ENCODE results near the gene PEAK3. TPM values are rescaled to one million over a fixed set of nuclear protein-coding genes. Genes with fewer than 3 reads are reported as not detected.

The PEAK3 gene
- total RNA-seq, 1 donor from 2014 or later, result 4.7 TPM

- H3K36me3 ChIP-seq, result no peaks in the 10 kb centered on the region
- TF ChIP-seq, protein P1, sequence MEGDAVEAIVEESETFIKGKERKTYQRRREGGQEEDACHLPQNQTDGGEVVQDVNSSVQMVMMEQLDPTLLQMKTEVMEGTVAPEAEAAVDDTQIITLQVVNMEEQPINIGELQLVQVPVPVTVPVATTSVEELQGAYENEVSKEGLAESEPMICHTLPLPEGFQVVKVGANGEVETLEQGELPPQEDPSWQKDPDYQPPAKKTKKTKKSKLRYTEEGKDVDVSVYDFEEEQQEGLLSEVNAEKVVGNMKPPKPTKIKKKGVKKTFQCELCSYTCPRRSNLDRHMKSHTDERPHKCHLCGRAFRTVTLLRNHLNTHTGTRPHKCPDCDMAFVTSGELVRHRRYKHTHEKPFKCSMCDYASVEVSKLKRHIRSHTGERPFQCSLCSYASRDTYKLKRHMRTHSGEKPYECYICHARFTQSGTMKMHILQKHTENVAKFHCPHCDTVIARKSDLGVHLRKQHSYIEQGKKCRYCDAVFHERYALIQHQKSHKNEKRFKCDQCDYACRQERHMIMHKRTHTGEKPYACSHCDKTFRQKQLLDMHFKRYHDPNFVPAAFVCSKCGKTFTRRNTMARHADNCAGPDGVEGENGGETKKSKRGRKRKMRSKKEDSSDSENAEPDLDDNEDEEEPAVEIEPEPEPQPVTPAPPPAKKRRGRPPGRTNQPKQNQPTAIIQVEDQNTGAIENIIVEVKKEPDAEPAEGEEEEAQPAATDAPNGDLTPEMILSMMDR (IDR thresholded peaks at IDR 0.05), result no peak
- no peaks in the 10 kb centered on the region for H3K9me3 ChIP-seq
- H3K4me1 ChIP-seq, result no peaks in the 10 kb centered on the region
- peaks cover 26% of the 10 kb centered on the region for H3K27me3 ChIP-seq
- peak overlapping the region in 1 of 2 donors; percentile 15 for H3K4me3 ChIP-seq
- intact Hi-C loops (cut with DNase I), result no loop called here
- H3K27ac ChIP-seq, result no peak overlapping the region
- DNase-seq (ENCODE audit: low spot score in 2 of 2), result peak in 1 of 2 donors; percentile 76
Measured at GRCh38 chr19:2302319-2303210, 20.6 kb upstream of the PEAK3 start.

DNA sequence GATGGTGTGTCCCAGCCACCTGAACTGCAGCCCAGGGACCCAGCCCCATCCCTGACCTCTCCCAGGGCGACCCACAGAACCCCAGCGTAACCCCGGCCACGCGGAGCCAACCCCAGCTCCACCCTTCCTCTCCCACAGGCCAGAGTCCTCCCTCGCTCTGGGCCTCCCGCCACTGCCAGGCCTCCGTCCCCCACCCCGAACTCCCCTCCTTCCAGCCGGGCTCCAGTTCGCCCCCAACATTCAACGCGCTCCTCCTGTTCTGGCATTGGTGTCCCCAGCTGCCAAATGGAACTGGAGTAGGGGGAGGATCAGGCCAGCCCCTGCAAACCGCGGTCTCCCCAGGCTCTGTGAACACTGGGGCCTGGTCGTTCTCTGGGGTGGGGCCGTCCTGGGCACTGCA lies 18.6 kb upstream of the PEAK3 start:
- H3K27me3 ChIP-seq, result peaks cover 12% of the 10 kb centered on the region
- TF ChIP-seq, protein P1 (IDR thresholded peaks at IDR 0.05), result no peak
- intact Hi-C loops (cut with DNase I), result no loop called here
- DNase-seq (ENCODE audit: low spot score in 2 of 2), result no peak
- H3K4me1 ChIP-seq, result no peaks in the 10 kb centered on the region
- no peak overlapping the region for H3K27ac ChIP-seq
- H3K36me3 ChIP-seq, result no peaks in the 10 kb centered on the region
- no peaks in the 10 kb centered on the region for H3K9me3 ChIP-seq
- no peak overlapping the region for H3K4me3 ChIP-seq

- Histone ChIP-seq H3K9me3 (no peaks in the 10 kb centered on the region), H3K4me1 (peaks cover 8 to 15% of the 10 kb centered on the region in 2 donors), H3K4me3 (no peak overlapping the region), H3K27ac (no peak overlapping the region), H3K36me3 (no peaks in the 10 kb centered on the region), H3K27me3 (no peaks in the 10 kb centered on the region)
- DNase-seq (ENCODE audit: low spot score in 2 of 2), result no peak
- TF ChIP-seq, protein P1 (IDR thresholded peaks at IDR 0.05), result no peak
- intact Hi-C loops (cut with DNase I), result no loop called here
Measured at GRCh38 chr19:2296141-2296540, 14.2 kb upstream of the PEAK3 start.

- TF ChIP-seq, protein P1 (IDR thresholded peaks at IDR 0.05), result no peak
- intact Hi-C loops (cut with DNase I), result no loop called here
- Histone ChIP-seq H3K4me1 (peaks cover 16 to 26% of the 10 kb centered on the region in 2 donors), H3K27ac (peak overlapping the region; percentile 34 to 64), H3K27me3 (peaks cover 10% of the 10 kb centered on the region), H3K4me3 (peak overlapping the region in 1 of 2 donors; percentile 45), H3K36me3 (no peaks in the 10 kb centered on the region), H3K9me3 (no peaks in the 10 kb centered on the region)
- no peak for DNase-seq (ENCODE audit: low spot score in 2 of 2)
Measured at GRCh38 chr19:2294687-2295335, 12.8 kb upstream of the PEAK3 start.

- H3K27ac ChIP-seq, result no peak overlapping the region
- no peak for DNase-seq (ENCODE audit: low spot score in 2 of 2)
- peaks cover 16% of the 10 kb centered on the region for H3K27me3 ChIP-seq
- TF ChIP-seq, protein P1 (IDR thresholded peaks at IDR 0.05), result no peak
- peak overlapping the region; percentile 45 to 58 for H3K4me3 ChIP-seq
- H3K4me1 ChIP-seq, result peaks cover 17 to 29% of the 10 kb centered on the region in 2 donors
- intact Hi-C loops (cut with DNase I), result no loop called here
- no peaks in the 10 kb centered on the region for H3K36me3 ChIP-seq
- H3K9me3 ChIP-seq, result no peaks in the 10 kb centered on the region
Measured at GRCh38 chr19:2291185-2291751, 9.3 kb upstream of the PEAK3 start.

All from ascending aorta (tissue), 2 donors.